Measurements from ENCODE around the gene GNRHR. TPM values are rescaled to one million over a fixed set of nuclear protein-coding genes. Genes with fewer than 3 reads are reported as not detected.

Gene GNRHR
- total and polyA plus RNA-seq, 11 donors: not detected

GRCh38 chr4:67723949-67724348 lies 30.2 kb downstream of the GNRHR start:
- ATAC-seq: no peak
- DNase-seq: no peak
- intact Hi-C loops (cut with DNase I): no loop called here

GRCh38 chr4:67723341-67723740 lies 30.8 kb downstream of the GNRHR start:
- intact Hi-C loops (cut with DNase I): no loop called here
- WGBS, 4 donors: 96 to 99% (median 97%) methylated on average over 5 of the region's 5 CpGs
- TF ChIP-seq CTCF (IDR thresholded peaks at IDR 0.05) (no peak), POLR2A (IDR thresholded peaks at IDR 0.05) (no peak)

More at GRCh38 chr4:67723949-67724348, 30.2 kb downstream of the GNRHR start:
- Histone ChIP-seq H3K27me3 (no peaks in the 10 kb centered on the region), H3K27ac (no peak overlapping the region), H3K9me3 (peaks cover 0 to 9% (median 2%) of the 10 kb centered on the region in 12 donors), H3K4me1 (no peaks in the 10 kb centered on the region), H3K4me3 (no peak overlapping the region), H3K36me3 (peaks cover 0 to 11% (median 0%) of the 10 kb centered on the region in 9 donors)
- TF ChIP-seq POLR2A (IDR thresholded peaks at IDR 0.05) (no peak), CTCF (IDR thresholded peaks at IDR 0.05) (no peak)
- 80 to 87% (median 83%) methylated on average over 10 of the region's 10 CpGs for WGBS, 4 donors

GRCh38 chr4:67721770-67722597 lies 32.2 kb downstream of the GNRHR start:
- Histone ChIP-seq H3K36me3 (peaks cover 0 to 11% (median 0%) of the 10 kb centered on the region in 9 donors), H3K27me3 (no peaks in the 10 kb centered on the region), H3K4me1 (no peaks in the 10 kb centered on the region), H3K9me3 (no peaks in the 10 kb centered on the region), H3K4me3 (no peak overlapping the region), H3K27ac (no peak overlapping the region)
- TF ChIP-seq CTCF (IDR thresholded peaks at IDR 0.05) (no peak), POLR2A (IDR thresholded peaks at IDR 0.05) (no peak)
- DNase-seq (no peak), ATAC-seq (no peak)
- WGBS, 4 donors: 86 to 89% (median 88%) methylated on average over 9 of the region's 9 CpGs
- intact Hi-C loops (cut with DNase I): no loop called here

More at GRCh38 chr4:67723341-67723740, 30.8 kb downstream of the GNRHR start:
- ATAC-seq (peak in 1 of 4 donors; percentile 27), DNase-seq (no peak)
- Histone ChIP-seq H3K27ac (no peak overlapping the region), H3K36me3 (peaks cover 0 to 11% (median 0%) of the 10 kb centered on the region in 9 donors), H3K4me1 (no peaks in the 10 kb centered on the region), H3K4me3 (no peak overlapping the region), H3K9me3 (peaks cover 0 to 9% (median 2%) of the 10 kb centered on the region in 12 donors), H3K27me3 (no peaks in the 10 kb centered on the region)

GRCh38 chr4:67721315-67721769 lies 32.8 kb downstream of the GNRHR start:
- DNase-seq (no peak), ATAC-seq (no peak)
- TF ChIP-seq CTCF (IDR thresholded peaks at IDR 0.05) (no peak), POLR2A (IDR thresholded peaks at IDR 0.05) (no peak)
- Histone ChIP-seq H3K27ac (no peak overlapping the region), H3K36me3 (peaks cover 0 to 11% (median 0%) of the 10 kb centered on the region in 9 donors), H3K4me1 (no peaks in the 10 kb centered on the region), H3K4me3 (no peak overlapping the region), H3K9me3 (no peaks in the 10 kb centered on the region), H3K27me3 (no peaks in the 10 kb centered on the region)
- intact Hi-C loops (cut with DNase I): no loop called here
- 94 to 97% (median 97%) methylated on average over 3 of the region's 3 CpGs for WGBS, 4 donors
